HG03108 (cell line): ENCODE results near the gene BICD1.

Experiments
- ATAC-seq: cut with Tn5 transposase; IDR thresholded peaks from one replicate; pipeline ENCODE4 v1.9.1; 2021; ENCODE audit warnings: moderate library complexity; ENCODE audit not compliant: unreplicated experiment

BICD1 gene

GRCh38 chr12:32240162-32240561 is 133.5 kb downstream of the BICD1 start:
- no peak for ATAC-seq

- no peak for ATAC-seq
Observed at GRCh38 chr12:32240831-32241230, 134.2 kb downstream of the BICD1 start.

- ATAC-seq = no peak
Observed at GRCh38 chr12:32242641-32243040, 136.0 kb downstream of the BICD1 start.

GRCh38 chr12:32248441-32249140 is 141.9 kb downstream of the BICD1 start:
- no peak for ATAC-seq

GRCh38 chr12:32249777-32250176 is 143.1 kb downstream of the BICD1 start:
- ATAC-seq = no peak

GRCh38 chr12:32252199-32253073 is 145.8 kb downstream of the BICD1 start:
- ATAC-seq = peak; percentile 92

GRCh38 chr12:32253154-32253790 is 146.6 kb downstream of the BICD1 start:
- ATAC-seq = no peak

- ATAC-seq = no peak
Observed at GRCh38 chr12:32254260-32254956, 147.8 kb downstream of the BICD1 start.

- no peak for ATAC-seq
Observed at GRCh38 chr12:32255588-32255987, 148.9 kb downstream of the BICD1 start.

- ATAC-seq = no peak
Observed at GRCh38 chr12:32257695-32258496, 151.2 kb downstream of the BICD1 start.

GRCh38 chr12:32260696-32261095 is 154.0 kb downstream of the BICD1 start:
- ATAC-seq = no peak

GRCh38 chr12:32261638-32262037 is 155.0 kb downstream of the BICD1 start:
- ATAC-seq = no peak

GRCh38 chr12:32264961-32265360 is 158.3 kb downstream of the BICD1 start:
- ATAC-seq = peak; percentile 77

GRCh38 chr12:32265456-32265855 is 158.8 kb downstream of the BICD1 start:
- ATAC-seq = no peak

GRCh38 chr12:32265951-32266350 is 159.3 kb downstream of the BICD1 start:
- peak; percentile 41 for ATAC-seq

- no peak for ATAC-seq
Observed at GRCh38 chr12:32266756-32267155, 160.1 kb downstream of the BICD1 start.

GRCh38 chr12:32270818-32271710 is 164.4 kb downstream of the BICD1 start:
- ATAC-seq = no peak

GRCh38 chr12:32272465-32272864 is 165.8 kb downstream of the BICD1 start:
- peak; percentile 50 for ATAC-seq

GRCh38 chr12:32273063-32273522 is 166.4 kb downstream of the BICD1 start:
- ATAC-seq = peak; percentile 49
